ENCODE measurements around the gene DRG2.

DRG2 gene

GRCh38 chr17:18074566-18075272, 13.0 kb upstream of the DRG2 start:
- DNase-seq (ENCODE audit: low spot score): no peak

GRCh38 chr17:18076936-18077335, 10.8 kb upstream of the DRG2 start:
- DNase-seq (ENCODE audit: low spot score): no peak

- no peak for DNase-seq (ENCODE audit: low spot score)
Measured at GRCh38 chr17:18079543-18079942, 8.2 kb upstream of the DRG2 start.

DNA sequence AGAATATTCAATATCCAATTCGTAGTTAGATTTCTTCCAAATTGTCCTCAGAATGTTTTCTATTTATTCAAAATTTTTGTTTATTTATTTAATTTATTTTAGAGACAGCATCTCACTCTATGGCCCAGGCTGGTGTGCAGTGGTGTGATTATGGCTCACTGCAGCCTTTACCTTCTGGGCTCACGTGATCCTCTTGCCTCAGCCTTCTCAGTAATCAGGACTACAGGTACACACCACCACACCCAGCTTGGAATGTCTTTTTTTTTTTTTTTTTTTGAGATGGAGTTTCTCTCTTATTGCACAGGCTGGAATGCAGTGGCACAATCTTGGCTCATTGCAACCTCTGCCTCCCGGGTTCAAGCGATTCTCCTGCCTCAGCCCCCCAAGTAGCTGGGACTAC, 3.5 kb upstream of the DRG2 start:
- DNase-seq (ENCODE audit: low spot score): no peak

GRCh38 chr17:18089613-18090012, 1.9 kb downstream of the DRG2 start:
- no peak for DNase-seq (ENCODE audit: low spot score)

GRCh38 chr17:18093616-18094408, 6.1 kb downstream of the DRG2 start:
- no peak for DNase-seq (ENCODE audit: low spot score)

DNA sequence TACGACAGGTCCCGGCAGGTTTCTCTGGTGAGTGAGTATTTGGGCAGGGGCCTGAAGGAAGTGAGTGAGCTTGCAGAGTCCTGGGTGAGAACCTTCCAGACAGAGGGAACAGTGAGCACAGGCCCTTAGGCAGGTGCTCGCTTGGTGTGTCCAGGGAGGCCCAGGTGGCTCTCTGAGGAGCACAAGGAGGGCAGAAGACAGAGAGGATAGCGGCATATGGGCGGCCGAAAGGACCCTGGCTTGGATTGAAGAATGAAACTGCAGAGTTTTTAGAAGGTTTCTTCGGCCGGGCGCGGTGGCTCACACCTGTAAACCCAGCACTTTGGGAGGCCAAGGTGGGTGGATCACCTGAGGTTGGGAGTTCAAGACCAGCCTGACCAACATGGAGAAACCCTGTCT, 6.7 kb downstream of the DRG2 start:
- DNase-seq (ENCODE audit: low spot score): no peak

DNA sequence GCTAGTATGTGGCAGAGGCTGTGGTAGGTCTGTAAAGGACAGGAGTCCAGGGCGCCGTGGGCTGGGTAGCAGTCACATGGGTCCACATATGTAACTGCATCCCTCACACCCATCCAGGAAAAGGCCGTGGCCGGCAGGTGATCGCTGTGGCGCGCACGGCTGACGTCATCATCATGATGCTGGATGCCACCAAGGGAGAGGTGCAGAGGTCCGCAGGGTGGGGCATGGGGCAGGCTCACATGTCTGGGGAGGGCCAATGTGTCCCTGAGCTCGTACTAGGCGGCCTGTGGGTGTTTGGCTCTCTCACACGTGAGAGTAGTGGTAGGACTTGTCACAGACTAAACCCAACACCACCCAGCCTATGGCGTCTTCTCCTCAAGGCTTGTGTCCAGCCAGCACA, 11.8 kb downstream of the DRG2 start:
- no peak for DNase-seq (ENCODE audit: low spot score)

DNA sequence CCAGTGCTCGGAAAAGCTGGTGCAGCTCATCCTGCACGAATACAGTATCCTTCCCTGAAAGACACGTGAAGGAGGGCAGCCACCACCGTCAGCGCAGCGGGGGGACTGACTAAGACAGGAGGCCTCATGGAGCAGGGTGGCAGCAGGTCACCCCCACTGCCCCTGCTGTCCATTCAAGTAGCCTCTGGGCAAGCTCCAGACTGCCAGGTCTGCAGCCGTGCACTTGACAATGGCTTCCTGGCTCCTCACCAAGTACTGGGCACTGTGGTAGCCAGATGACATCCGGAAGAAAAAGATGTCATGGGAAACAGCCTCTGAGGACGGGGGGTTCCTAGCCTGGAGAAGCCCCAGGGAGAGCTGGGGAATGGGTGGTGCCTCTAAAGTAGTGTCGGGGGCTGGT, 12.9 kb downstream of the DRG2 start:
- DNase-seq (ENCODE audit: low spot score): no peak

GRCh38 chr17:18101828-18102227, 14.1 kb downstream of the DRG2 start:
- DNase-seq (ENCODE audit: low spot score): no peak

- DNase-seq (ENCODE audit: low spot score): no peak
Measured at GRCh38 chr17:18102640-18103039, 14.9 kb downstream of the DRG2 start.

- no peak for DNase-seq (ENCODE audit: low spot score)
Measured at GRCh38 chr17:18105027-18105426, 17.3 kb downstream of the DRG2 start.

GRCh38 chr17:18105595-18105994, 17.8 kb downstream of the DRG2 start:
- no peak for DNase-seq (ENCODE audit: low spot score)

DNA sequence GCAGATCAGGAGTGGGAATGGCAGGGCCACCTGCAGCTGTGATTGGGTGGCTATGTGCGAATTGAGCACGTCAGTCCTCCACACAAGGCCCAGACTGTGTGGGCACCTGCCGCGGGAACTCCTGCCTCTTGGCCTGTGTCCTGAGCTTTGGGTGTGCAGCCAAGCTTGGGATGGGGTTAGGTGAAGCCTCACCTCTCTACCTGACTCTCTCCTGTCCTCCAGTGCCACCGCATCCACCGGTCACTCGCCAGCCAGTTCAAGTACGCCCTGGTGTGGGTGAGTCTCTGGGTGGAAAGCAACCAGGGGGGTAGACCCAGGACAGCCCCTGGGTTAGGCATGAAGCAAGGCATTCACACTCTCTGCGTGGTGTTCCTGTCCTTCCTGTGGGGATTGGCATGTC, 18.5 kb downstream of the DRG2 start:
- DNase-seq (ENCODE audit: low spot score): no peak

- no peak for DNase-seq (ENCODE audit: low spot score)
Measured at GRCh38 chr17:18107061-18107790, 19.5 kb downstream of the DRG2 start.

GRCh38 chr17:18107971-18108370, 20.2 kb downstream of the DRG2 start:
- DNase-seq (ENCODE audit: low spot score): no peak

GRCh38 chr17:18108401-18109312, 20.9 kb downstream of the DRG2 start, which contains the start of gene MYO15A:
Gene MYO15A (plus strand): TSS chr17:18108756. CDS start chr17:18118801, 10,045 bp downstream.
- no peak for DNase-seq (ENCODE audit: low spot score)

GRCh38 chr17:18109935-18110485, 22.3 kb downstream of the DRG2 start:
- no peak for DNase-seq (ENCODE audit: low spot score)

DNA sequence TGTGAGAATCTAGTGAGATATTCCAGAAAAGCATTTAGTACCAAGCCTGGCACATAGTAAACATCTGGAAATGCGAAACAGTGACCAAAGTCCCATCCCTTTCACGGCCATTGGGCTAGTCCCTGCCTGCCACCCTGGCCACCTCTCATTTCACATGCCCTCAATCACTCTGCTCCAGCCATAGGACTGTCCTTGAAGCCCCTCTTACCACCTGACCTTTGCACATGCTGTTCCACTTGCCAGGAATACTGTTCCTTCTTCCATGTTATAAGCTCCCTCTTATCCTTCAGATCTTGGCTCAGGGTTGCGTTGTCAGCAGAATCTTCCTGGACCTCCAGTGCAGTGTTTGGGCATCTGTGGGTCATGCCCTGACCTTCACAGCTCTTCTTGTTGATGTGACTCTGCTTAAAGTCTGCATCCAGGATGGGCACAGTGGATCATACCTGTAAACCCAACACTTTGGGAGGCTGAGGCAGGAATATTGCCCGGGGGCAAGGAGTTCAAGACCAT, 22.9 kb downstream of the DRG2 start:
- DNase-seq (ENCODE audit: low spot score): no peak

GRCh38 chr17:18111330-18111971, 23.7 kb downstream of the DRG2 start:
- no peak for DNase-seq (ENCODE audit: low spot score)

GRCh38 chr17:18115517-18115916, 27.8 kb downstream of the DRG2 start:
- DNase-seq (ENCODE audit: low spot score): no peak
